ENCODE measurements around the gene LGR5. TPM values are rescaled to one million over a fixed set of nuclear protein-coding genes. Genes with fewer than 3 reads are reported as not detected.

The LGR5 gene
- total and polyA plus RNA-seq, 9 of the 15 experiments (the other 6 are each of a cell fraction or from before 2014, with no cell fraction given): not detected

GRCh38 chr12:71456990-71457389 is 17.4 kb downstream of the LGR5 start:
- Histone ChIP-seq H3K9me3 (replicated peaks; ENCODE audit: control insufficient read depth, insufficient read depth, low read depth, low read length) (no peaks in the 10 kb centered on the region), H4K20me1 (replicated peaks; ENCODE audit: control insufficient read depth, insufficient read depth, low read length) (no peaks in the 10 kb centered on the region), H3K4me1 (replicated peaks in 1 of 2; ENCODE audit: control insufficient read depth in 2 of 2, insufficient read depth in 2 of 2, low read length in 2 of 2) (peaks cover 0 to 2% of the 10 kb centered on the region in 2 experiments; a peak in 1 of 5 replicates), H3K36me3 (ENCODE audit: control insufficient read depth, insufficient read depth, low read length) (no peaks in the 10 kb centered on the region), H2AFZ (ENCODE audit: low read depth, low read length) (no peak overlapping the region), H3K27ac (ENCODE audit: extremely low read depth, low read depth, low read length) (no peak overlapping the region), H3K27me3 (ENCODE audit: control insufficient read depth in 2 of 2, insufficient read depth in 2 of 2, low read length in 2 of 2) (peaks cover 4% of the 10 kb centered on the region in 2 experiments; a peak in 2 of 5 replicates), H3K4me3 (no peak overlapping the region), H3K9me1 (ENCODE audit: control insufficient read depth, insufficient read depth, low read length) (no peaks in the 10 kb centered on the region), H3K4me2 (ENCODE audit: insufficient read depth, low read length) (no peak overlapping the region), H3K9ac (ENCODE audit: insufficient read depth in 1 of 2, low read depth in 2 of 2, low read length in 2 of 2) (no peak overlapping the region), H3K79me2 (ENCODE audit: control insufficient read depth, insufficient read depth, low read length) (no peaks in the 10 kb centered on the region)
- DNase-seq (ENCODE audit: extremely low read depth in 1 of 4, low spot score in 3 of 4) (no peak), ATAC-seq (no peak), FAIRE-seq (no peak)
- in situ Hi-C loops (cut with MboI) (no loop called here), intact Hi-C loops (cut with micrococcal nuclease) (no loop called here)
- no TSS peak for BruUV-seq (replicated peaks)
- WGBS (ENCODE audit: insufficient coverage, low coverage, missing lambda C conversion rate): 0% methylated on average over 4 of the region's 4 CpGs
- POLR2A ChIA-PET: no interaction called here
- CTCF ChIA-PET (ENCODE audit: low intra/inter-chr PET ratio): no interaction called here
- no peak for TF ChIP-seq BACH1 (tag; IDR thresholded peaks at IDR 0.05)
- no peak for TF ChIP-seq LCOR (CRISPR knock-in tag; IDR thresholded peaks at IDR 0.05)
- TF ChIP-seq, protein P1, sequence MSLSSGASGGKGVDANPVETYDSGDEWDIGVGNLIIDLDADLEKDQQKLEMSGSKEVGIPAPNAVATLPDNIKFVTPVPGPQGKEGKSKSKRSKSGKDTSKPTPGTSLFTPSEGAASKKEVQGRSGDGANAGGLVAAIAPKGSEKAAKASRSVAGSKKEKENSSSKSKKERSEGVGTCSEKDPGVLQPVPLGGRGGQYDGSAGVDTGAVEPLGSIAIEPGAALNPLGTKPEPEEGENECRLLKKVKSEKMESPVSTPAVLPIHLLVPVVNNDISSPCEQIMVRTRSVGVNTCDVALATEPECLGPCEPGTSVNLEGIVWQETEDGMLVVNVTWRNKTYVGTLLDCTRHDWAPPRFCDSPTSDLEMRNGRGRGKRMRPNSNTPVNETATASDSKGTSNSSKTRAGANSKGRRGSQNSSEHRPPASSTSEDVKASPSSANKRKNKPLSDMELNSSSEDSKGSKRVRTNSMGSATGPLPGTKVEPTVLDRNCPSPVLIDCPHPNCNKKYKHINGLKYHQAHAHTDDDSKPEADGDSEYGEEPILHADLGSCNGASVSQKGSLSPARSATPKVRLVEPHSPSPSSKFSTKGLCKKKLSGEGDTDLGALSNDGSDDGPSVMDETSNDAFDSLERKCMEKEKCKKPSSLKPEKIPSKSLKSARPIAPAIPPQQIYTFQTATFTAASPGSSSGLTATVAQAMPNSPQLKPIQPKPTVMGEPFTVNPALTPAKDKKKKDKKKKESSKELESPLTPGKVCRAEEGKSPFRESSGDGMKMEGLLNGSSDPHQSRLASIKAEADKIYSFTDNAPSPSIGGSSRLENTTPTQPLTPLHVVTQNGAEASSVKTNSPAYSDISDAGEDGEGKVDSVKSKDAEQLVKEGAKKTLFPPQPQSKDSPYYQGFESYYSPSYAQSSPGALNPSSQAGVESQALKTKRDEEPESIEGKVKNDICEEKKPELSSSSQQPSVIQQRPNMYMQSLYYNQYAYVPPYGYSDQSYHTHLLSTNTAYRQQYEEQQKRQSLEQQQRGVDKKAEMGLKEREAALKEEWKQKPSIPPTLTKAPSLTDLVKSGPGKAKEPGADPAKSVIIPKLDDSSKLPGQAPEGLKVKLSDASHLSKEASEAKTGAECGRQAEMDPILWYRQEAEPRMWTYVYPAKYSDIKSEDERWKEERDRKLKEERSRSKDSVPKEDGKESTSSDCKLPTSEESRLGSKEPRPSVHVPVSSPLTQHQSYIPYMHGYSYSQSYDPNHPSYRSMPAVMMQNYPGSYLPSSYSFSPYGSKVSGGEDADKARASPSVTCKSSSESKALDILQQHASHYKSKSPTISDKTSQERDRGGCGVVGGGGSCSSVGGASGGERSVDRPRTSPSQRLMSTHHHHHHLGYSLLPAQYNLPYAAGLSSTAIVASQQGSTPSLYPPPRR (CRISPR knock-in tag; IDR thresholded peaks at IDR 0.05; ENCODE audit: borderline replicate concordance): no peak
- no peak for TF ChIP-seq PKNOX1 (IDR thresholded peaks at IDR 0.05)

Data from K562 (cell line).